ENCODE results near the gene UTP14C. TPM values are rescaled to one million over a fixed set of nuclear protein-coding genes. Genes with fewer than 3 reads are reported as not detected.

The UTP14C gene
- total RNA-seq, 6 donors from 2014 or later = 8.9 to 26.7 (median 17.4) TPM

DNA sequence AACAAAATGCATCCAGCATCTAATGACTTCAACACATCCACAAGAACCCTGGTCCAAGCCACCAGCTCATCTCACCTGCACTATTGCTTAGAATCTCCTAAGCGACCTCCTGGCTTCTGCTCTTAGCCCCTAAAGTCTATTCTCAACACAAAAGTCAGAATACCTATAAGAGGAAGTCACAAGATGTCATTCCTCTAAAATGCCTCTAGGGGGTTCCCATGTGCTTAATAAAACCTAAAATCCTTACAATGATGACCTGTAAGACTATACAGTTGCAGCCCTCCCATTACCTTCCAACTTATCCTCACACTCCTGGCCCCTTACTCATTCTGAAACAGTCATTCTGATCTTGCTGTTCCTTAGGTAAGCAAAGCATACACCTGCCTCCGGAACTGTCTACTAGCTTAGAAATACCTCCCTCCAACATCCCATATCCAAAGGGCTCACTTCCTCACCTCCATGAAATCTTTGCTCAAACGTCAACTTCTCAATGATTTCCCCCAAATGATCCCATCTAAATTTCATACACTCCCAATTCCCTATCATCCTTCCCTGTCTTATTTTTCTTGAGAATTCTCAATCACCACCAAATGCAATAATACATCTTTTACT is 23.3 kb upstream of the UTP14C start:
- H3K9me3 ChIP-seq = no peaks in the 10 kb centered on the region
- H3K27me3 ChIP-seq = no peaks in the 10 kb centered on the region
- TF ChIP-seq POLR2AphosphoS5 (IDR thresholded peaks at IDR 0.05) (no peak), POLR2A (IDR thresholded peaks at IDR 0.05) (no peak), EP300 (IDR thresholded peaks at IDR 0.05) (no peak), CTCF (IDR thresholded peaks at IDR 0.05) (peak; percentile 45 to 74 (median 66))
- H3K4me3 ChIP-seq = no peak overlapping the region
- H3K36me3 ChIP-seq = no peaks in the 10 kb centered on the region
- WGBS, 2 donors = 39 to 57% methylated on average over 3 of the region's 3 CpGs
- no peak overlapping the region for H3K27ac ChIP-seq
- peak in 1 of 2 donors; percentile 77 for ATAC-seq (ENCODE audit: low FRiP score in 2 of 2)
- no peak for DNase-seq
- peaks cover under 1 to 16% (median 10%) of the 10 kb centered on the region in 4 donors for H3K4me1 ChIP-seq

DNA sequence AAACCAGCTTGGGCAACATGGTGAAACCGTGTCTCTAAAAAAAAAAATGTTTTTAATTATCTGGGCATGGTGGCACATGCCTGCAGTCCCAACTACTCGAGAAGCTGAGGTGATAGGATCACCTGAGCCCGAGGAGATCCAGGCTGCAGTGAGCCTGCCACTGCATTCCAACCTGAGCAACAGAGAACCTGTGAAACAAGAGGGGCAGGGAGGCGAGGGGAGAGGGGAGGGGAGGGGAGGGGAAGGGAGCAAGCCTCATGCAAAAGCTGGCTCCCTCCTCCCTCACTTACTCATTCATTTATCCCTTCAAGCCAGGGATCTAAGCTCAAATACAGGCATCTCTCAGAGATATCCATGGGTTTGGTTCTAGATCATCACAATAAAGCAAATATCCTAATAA is 22.1 kb upstream of the UTP14C start:
- DNase-seq (no peak), ATAC-seq (ENCODE audit: low FRiP score in 2 of 2) (no peak)
- H3K4me1 ChIP-seq = peaks cover 0 to 12% (median 7%) of the 10 kb centered on the region in 4 donors
- TF ChIP-seq CTCF (IDR thresholded peaks at IDR 0.05) (no peak), EP300 (IDR thresholded peaks at IDR 0.05) (no peak), POLR2A (IDR thresholded peaks at IDR 0.05) (no peak), POLR2AphosphoS5 (IDR thresholded peaks at IDR 0.05) (no peak)
- H3K27ac ChIP-seq = no peak overlapping the region
- no peaks in the 10 kb centered on the region for H3K36me3 ChIP-seq
- no peak overlapping the region for H3K4me3 ChIP-seq
- H3K9me3 ChIP-seq = no peaks in the 10 kb centered on the region
- 62 to 91% methylated on average over 2 to 3 of the region's 4 CpGs for WGBS, 2 donors
- no peaks in the 10 kb centered on the region for H3K27me3 ChIP-seq

GRCh38 chr13:52003541-52003940 is 20.9 kb upstream of the UTP14C start:
- TF ChIP-seq CTCF (IDR thresholded peaks at IDR 0.05) = no peak
- no peak for TF ChIP-seq EP300 (IDR thresholded peaks at IDR 0.05)
- TF ChIP-seq POLR2A (IDR thresholded peaks at IDR 0.05) = no peak
- TF ChIP-seq POLR2AphosphoS5 (IDR thresholded peaks at IDR 0.05) = no peak
- DNase-seq = peak in 1 of 2 donors; percentile 19
- Histone ChIP-seq H3K36me3 (no peaks in the 10 kb centered on the region), H3K4me1 (peaks cover 0 to 12% (median 7%) of the 10 kb centered on the region in 4 donors), H3K9me3 (no peaks in the 10 kb centered on the region), H3K4me3 (no peak overlapping the region), H3K27me3 (no peaks in the 10 kb centered on the region), H3K27ac (no peak overlapping the region)
- WGBS, 2 donors = 85 to 95% methylated on average over 4 of the region's 4 CpGs
- ATAC-seq (ENCODE audit: low FRiP score in 2 of 2) = no peak

GRCh38 chr13:52004511-52005170 is 19.9 kb upstream of the UTP14C start:
- Histone ChIP-seq H3K9me3 (no peaks in the 10 kb centered on the region), H3K36me3 (no peaks in the 10 kb centered on the region), H3K4me1 (peaks cover 0 to 4% (median 1%) of the 10 kb centered on the region in 4 donors), H3K4me3 (no peak overlapping the region), H3K27me3 (no peaks in the 10 kb centered on the region), H3K27ac (no peak overlapping the region)
- 83 to 86% methylated on average over 7 of the region's 7 CpGs for WGBS, 2 donors
- ATAC-seq (ENCODE audit: low FRiP score in 2 of 2) (peak in 1 of 2 donors; percentile 20), DNase-seq (peak in 1 of 2 donors; percentile 19)
- TF ChIP-seq CTCF (IDR thresholded peaks at IDR 0.05) (no peak), POLR2AphosphoS5 (IDR thresholded peaks at IDR 0.05) (no peak), POLR2A (IDR thresholded peaks at IDR 0.05) (no peak), EP300 (IDR thresholded peaks at IDR 0.05) (no peak)
